Nucleus accumbens (tissue), 56 donors: ENCODE results near the gene SERGEF.

Source experiments
- DNase-seq, 56 donors: peaks; one replicate each; lab custom pipeline; 2025; lab: John Stamatoyannopoulos, UW

SERGEF gene

DNA sequence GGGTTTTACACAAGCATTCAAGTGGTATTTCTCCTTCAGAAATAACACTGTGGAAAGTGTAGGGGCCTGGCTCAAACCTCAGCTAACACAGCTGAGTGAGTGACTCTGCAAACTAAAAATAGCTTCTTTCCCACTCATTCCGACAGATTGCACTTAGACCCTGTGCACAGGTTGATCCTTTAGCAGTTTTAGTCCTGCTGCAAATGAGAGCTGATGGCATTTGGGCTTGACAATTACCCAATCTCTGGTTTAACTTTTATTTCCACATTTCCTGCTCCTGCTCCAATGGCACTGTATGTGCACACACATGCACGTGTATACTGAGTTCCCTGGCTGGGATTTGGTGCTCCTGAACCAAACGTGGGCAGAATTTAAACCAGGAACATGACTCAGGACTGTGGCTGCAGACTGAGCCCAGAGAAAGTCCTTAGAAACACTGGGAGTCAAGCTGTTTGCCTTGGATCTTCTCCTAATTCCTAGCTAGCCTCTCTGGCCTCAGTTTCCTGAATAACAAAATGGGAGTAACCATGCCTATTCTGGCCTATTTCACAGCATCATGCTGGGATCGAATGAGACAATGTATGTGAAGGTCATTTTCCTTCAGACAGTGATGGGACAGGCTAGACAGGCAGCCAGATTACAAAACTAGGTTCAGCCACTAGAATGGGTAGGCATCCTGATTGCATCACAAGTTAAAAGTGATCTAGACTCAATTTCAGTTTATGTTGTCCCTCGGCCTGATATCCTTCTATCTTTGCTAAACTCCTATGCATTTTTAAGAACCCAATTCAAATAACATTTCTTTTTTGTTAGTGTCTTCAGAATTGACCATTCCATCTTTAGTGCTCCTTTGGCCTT is 58.2 kb downstream of the SERGEF start:
- peak in 1 of 56 donors; percentile 4 for DNase-seq

GRCh38 chr11:17952487-17952886 is 60.4 kb downstream of the SERGEF start:
- DNase-seq: no peak

- DNase-seq: no peak
Observed at GRCh38 chr11:17951685-17952388, 61.0 kb downstream of the SERGEF start.

DNA sequence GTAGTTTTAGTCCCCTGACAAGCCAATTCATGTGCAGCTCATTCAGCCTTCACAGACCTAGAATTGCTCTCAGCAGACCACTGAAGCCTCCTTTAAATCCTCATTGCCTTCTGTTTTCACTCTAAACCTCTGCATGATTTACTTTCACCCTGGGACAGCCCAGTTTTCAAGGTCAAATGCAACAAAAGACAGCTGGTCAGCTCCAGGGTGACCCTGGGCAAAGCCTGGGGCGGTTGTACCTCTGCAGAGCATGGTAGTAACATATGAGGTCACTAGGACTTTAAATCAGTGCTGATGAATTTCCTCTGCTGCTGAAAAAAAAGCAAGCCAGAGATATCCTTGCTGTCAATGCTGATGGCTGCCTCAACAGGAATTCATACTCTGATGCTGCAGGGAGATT is 62.2 kb downstream of the SERGEF start:
- no peak for DNase-seq

- DNase-seq: no peak
Observed at GRCh38 chr11:17948296-17948695, 64.6 kb downstream of the SERGEF start.

DNA sequence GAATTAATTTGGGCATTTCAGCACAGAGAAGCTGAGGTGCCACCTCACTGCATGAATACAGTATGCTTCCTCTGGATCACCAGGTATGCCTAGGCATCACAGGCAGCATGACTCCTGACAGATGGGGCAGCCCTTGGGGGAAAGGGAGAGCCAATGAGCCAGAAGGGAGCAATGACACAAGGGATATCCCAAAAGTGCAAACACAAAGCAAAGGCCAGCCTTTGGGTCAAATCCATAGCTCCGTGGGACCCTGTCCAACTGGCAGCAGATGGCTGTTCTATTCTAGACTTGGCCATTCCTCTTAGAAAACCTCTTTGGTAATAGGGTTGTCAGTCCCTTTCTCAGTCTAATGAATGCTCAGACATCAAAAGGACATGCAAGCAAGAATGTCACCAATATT is 73.3 kb downstream of the SERGEF start:
- DNase-seq: no peak

DNA sequence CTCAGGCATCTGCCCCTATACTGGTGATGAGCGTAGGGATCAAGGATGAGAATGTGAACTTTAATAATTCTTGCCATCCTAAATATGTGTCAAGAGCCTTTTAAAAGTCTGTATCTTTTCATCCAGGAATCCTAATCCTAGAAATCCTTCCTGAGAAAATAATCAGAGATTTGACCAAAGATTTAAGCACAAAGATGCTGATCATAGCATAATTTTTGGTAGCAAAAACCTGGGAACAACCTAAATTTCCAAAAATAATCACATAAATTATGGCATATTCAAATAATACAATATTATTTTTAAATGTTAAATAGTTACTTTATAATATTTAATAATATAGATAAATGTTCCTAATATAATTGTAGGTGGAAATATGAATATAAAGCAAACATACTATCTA is 76.1 kb downstream of the SERGEF start:
- DNase-seq: no peak

DNA sequence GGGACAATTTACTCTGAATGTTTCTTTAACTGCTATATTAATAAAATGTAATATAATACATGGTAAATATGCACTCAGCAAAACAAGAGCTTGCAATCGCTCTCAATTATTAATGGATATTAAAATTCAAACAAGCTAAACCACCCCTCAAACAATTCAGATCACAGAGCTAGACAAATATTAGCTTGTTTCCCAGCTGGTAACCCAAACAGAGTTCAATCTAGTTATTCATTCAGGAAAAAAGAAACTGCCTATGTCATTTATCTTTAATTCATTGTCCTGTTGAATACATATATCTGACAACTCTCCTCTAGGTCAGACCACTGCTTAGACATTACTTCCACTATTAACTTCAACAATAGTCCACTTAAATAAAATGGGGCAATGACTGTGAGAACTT is 78.7 kb downstream of the SERGEF start:
- no peak for DNase-seq

GRCh38 chr11:17933708-17934107 is 79.1 kb downstream of the SERGEF start:
- no peak for DNase-seq

- no peak for DNase-seq
Observed at GRCh38 chr11:17932472-17932871, 80.4 kb downstream of the SERGEF start.

- no peak for DNase-seq
Observed at GRCh38 chr11:17931595-17931994, 81.3 kb downstream of the SERGEF start.

- DNase-seq: no peak
Observed at GRCh38 chr11:17930544-17931125, 82.2 kb downstream of the SERGEF start.

DNA sequence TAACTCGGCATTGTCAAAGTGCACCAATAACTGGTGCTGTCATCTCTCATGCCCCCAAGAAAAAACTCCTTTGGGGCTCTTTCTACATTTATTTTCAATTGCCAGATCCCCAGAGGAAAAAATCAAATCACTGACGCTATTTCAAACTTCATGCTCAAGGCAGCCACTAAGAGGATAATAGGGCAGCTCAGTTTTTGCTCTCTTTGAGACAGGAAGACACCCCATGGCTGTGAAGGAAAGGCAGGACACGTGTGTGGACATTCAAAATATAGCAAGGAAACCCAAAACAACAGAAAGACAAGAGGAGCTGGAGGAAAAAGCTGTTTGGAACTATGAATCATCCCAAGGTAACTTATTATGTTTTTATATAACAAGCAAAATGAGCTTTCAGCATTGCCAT is 83.7 kb downstream of the SERGEF start:
- DNase-seq: no peak

- DNase-seq: no peak
Observed at GRCh38 chr11:17927681-17928343, 85.0 kb downstream of the SERGEF start.

DNA sequence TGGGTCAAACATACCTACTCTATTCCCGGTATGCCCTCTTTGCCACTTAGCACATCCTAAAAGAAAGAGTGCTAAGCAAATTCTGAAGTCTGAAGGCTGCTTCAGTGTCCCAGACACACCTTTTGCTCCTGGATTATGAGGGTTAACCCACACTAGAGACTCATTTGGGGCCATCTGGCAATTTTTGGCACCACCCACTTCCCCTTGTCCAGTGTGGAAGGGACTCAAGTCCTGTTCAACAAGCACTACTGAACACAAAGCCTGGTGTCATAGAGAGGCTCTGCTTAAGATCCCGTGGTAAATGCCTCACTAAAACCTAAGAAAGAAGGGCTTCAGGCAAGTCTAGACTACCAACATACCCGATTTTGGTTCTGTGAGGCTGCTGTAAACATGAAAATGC is 85.8 kb downstream of the SERGEF start:
- no peak for DNase-seq

DNA sequence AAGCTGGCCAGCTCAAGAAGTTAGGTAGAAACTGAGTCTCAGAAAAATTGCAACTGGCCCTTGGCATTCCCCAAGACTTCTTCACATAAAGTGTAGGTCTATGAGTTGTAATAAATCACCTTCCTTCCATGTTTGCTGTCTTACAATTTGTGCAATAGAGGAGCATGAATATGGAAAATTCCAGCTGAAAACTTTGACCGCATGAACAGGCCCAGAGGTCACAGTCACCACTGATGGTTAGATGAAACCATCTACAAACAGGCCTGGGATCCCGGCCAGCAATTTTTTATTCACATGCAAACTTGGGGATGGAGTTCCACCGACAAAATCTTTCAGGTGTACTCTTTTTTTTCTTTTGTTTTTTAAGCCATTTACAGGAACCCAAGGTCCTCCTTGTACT is 88.1 kb downstream of the SERGEF start:
- DNase-seq: no peak

DNA sequence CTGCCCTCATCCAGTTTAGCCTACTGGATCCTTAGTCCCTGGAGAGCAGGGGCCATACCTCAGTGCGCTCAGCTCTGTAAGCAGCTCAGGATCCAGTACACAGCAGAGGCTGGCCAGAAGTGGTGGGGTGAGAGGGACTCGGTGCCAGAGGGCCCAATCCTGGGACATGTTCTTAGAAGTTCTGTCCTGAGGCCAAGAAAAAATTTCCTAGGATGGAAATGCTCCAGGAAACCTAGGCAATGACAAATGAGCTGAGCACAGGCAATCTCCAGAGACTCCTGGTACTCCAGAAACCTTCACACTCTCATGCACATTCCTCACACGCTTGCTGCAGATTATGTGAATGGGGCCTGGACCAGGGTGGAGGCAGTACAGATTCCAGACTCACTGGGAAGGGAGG is 89.6 kb downstream of the SERGEF start:
- peak in 6 of 56 donors; percentile 3 to 32 (median 8) for DNase-seq

GRCh38 chr11:17922416-17922788 is 90.4 kb downstream of the SERGEF start:
- no peak for DNase-seq

GRCh38 chr11:17921659-17922415 is 91.0 kb downstream of the SERGEF start:
- no peak for DNase-seq

DNA sequence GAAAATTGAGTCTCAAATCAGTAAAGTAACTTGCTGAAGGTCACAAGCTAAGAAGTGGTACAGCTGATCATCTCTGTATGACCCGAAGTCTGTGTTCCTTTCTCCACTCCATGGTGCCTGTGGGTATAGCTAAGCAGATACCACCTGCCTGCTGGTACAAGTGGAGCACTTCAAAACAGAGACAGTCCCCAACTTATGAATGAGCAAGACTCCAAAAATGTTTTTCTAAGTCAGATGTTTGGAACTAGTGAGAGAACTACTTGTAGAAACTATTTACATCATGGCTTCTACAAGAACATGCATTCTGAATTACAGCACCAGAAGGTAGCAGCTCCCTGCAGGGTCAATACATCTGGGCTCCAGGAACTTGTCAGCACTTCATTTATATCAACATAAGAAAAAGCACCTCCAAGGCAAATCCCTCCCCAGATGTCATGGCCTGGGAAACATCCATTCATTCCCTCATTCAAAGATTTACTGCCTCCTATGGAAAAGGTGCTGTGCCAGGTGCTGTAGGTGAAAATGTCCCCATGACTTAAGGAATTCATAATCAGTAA is 94.7 kb downstream of the SERGEF start:
- no peak for DNase-seq
